GM04504 (cell line): ENCODE measurements around the gene ZNF3.
A peak's percentile ranks its signal among the peaks of the same experiment; 100 is the strongest.
"Not testable (repeated sequence)": the region's sequence is repeated elsewhere in the genome, so short reads cannot be mapped to it uniquely, and the experiment has no call there.

ENCODE experiments used
- DNase-seq: peaks from one replicate; pipeline ENCODE4 v3.0.0-alpha.2; 2012; ENCODE audit warnings: low read depth

ZNF3 gene

DNA sequence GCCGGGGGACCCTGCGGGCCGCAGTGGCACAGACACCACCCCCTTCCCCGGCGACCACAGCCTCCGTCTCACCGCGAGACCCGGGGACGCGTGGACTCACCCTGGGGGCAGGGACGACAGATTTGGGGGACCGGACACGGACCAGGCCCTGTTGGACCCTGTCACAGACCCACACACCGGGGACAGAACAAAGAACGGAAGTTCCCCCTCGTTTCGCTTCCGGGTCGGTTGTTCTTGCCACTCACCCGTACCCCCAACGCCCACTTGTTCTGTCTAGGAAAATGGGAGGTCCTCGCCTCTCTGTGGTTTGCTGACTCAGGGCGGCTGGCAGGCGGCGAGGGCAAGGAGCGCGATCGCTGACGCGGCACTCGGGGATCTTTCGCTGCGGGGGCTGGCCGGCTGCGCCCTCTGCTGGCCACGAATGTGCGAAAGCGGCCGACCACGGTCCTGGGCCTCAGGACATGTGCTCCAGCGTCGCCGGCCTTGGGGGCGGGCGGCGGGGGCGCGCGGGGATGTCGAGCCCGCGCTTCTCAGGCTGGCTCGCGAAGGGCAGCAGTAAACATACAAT, at the start of gene ZNF3:
ZNF3 (minus strand) TSS at position 189 of the 568 bp plus-strand sequence. CDS start 4,366 bp downstream, outside the sequence.
- peak; percentile 98 for DNase-seq

DNA sequence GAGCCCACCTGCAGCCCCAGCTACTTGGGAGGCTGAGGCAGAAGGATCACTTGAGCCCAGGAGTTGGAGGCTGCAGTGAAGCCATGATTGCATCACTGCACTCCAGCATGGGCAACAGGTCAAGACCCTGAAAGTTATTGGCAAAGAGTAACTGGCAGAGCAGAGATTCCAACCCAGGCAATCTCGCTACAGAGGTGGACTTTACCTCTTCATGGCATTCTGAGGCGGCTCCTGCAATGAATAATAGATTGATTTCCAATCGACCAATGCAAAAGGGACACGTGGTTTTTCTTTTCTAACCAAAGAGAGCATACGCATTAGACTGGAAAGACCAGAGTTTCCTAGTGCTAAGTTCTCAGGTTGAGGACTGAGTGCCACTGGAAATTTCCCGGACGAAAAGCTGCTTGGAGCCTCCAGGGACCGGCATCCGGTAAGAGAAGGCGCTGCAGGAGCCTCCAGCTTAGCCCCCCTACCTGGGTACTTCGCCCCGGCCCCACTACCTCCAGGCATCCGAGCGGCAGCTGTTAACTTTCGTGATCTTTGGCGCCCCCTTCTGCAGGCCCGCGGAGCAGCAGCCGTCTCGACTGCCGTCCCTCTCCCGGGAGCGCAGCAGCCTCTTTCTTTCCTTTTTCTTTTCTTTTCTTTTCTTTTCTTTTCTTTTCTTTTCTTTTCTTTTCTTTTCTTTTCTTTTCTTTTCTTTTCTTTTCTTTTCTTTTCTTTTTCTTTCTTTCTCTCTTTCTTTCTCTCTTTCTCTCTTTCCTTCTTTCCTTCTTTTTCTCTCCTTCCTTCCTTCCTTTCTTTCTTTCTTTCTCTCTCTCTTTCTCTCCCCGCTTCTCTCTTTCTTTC, 49.3 kb upstream of the ZNF3 start:
- DNase-seq, result no peak

DNA sequence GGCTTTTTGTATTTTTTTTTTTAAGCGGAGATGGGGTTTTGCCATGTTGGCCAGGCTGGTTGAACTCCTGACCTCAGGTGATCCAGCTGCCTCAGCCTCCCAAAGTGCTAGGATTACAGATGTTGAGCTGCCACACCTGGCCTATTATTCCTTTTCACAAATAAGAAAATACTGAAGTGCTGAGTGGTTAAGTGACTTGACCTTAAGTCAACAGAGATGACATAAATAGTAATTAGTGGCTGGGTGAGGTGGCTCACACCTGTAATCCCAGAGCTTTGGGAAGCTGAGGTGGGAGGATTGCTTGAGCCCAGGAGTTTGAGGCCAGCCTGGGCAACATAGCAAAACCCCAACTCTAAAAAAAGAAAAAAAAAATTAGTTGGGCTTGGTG, 48.7 kb upstream of the ZNF3 start:
- not testable (repeated sequence) for DNase-seq

DNA sequence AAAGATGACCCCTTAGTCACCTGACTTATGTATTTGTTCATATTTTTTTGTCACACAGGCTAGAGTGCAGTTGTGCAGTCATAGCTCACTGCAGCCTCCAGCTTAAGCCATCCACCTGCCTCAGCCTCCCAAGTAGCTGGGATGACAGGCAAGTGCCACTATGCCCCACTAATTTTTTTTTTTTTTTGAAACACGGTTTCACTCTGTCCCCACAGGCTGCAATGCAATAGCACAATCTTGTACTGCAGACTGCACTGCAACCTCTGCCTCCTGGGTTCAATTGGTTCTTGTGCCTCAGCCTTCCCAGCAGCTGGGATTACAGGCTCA, 47.1 kb upstream of the ZNF3 start:
- no peak for DNase-seq

DNA sequence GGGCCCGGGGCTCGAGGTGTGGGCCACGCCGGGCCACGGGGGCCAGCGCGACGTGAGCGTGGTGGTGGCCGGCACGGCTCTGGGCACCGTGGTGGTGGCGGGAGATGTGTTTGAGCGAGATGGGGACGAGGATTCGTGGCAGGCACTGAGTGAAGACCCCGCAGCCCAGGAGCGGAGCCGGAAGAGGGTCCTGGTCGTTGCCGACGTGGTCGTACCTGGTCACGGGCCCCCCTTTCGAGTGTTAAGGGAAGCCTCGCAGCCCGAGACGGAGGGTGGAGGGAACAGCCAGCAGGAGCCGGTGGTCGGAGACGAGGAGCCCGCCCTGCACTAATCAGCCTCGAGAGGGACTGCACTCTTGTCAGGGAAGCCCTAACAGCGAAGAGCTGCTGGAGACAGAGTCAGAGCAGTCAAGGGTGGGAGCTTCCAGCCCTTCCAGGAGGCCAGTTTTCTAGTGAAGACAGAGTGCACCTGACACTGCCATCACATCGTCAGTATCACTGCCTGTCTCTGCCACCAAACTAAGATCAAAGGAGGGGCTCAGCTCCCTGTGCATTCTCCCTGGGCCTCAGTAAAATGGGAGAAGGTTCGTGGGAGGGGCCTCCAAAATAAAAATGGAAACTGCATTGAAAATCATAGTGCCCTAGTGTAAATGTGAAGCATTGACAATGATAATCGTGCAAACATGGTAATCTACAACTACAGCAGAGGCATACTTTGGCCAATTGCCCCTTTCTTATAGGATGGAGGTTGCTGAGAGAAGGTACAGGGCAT, 46.5 kb upstream of the ZNF3 start:
- DNase-seq, result no peak

DNA sequence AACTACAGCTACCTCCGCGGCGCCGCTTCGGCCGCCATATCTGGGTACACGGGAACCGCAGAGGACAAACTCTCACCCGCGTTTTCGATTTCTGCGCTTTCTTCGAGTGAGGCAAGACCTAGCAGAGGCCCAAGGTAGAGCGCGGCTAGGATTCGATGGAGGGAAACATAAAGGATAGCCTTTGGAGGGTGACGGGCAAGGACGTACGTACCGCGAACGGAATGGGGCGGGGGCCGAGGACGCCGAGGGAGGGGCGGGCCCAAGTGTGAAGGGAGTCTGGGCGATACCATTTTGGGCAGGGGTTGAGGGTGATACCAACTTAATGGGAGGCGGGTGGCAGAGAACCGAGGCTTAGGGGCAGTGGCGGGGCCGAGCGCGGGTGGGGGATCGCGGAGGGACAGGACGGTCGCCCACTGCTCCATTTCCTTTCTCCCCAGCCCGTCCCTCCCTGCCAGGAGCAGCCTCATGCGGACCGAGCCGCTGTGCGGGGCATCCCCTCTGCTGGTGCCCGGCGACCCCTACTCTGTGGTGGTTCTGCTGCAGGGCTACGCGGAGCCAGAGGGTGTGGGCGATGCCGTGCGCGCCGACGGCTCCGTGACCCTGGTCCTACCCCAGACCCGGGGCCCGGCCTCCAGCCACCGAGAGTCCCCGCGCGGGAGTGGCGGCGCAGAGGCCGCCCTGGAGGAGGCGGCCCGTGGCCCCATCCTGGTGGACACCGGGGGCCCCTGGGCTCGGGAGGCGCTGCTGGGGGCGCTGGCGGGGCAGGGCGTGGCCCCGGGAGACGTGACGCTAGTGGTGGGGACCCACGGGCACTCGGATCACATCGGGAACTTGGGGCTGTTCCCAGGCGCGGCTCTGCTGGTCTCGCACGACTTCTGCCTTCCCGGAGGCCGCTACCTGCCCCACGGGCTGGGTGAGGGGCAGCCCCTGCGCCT, 45.7 kb upstream of the ZNF3 start, which contains the start of gene MBLAC1:
MBLAC1 (plus strand) TSS at position 37 of the 935 bp plus-strand sequence; CDS start at position 466, 429 bp downstream.
- peak; percentile 84 for DNase-seq

DNA sequence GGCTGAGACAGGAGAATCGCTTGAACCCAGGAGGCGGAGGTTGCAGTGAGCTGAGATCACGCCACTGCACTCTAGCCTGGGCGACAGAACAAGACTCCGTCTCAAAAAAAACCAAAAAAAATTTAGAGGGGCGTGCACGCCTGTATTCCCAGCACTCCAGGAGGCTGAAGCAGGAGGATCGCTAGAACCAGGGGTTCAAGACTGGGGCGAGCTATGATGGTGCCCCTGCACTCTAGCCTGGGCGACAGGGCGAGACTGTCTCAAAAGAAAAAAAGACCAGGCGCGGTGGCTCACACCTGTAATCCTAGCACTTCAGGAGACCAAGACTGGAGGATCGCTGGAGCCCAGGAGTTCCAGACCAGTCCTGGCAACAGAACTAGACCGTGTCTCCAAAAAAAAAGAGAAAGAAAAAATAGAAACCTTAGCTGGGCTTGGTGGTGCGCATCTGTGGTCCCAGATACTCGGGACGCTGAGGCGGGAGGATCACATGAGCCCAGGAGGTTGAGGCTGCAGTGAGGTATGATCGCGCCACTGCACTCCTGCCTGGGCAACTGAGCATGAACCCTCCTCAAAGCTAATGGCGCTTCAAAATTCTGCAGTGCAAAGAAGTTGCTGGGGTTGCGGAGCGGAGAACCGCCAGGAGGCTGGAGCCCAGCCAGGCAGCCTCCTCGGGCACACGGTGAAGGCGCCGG, 44.9 kb upstream of the ZNF3 start:
- no peak for DNase-seq

DNA sequence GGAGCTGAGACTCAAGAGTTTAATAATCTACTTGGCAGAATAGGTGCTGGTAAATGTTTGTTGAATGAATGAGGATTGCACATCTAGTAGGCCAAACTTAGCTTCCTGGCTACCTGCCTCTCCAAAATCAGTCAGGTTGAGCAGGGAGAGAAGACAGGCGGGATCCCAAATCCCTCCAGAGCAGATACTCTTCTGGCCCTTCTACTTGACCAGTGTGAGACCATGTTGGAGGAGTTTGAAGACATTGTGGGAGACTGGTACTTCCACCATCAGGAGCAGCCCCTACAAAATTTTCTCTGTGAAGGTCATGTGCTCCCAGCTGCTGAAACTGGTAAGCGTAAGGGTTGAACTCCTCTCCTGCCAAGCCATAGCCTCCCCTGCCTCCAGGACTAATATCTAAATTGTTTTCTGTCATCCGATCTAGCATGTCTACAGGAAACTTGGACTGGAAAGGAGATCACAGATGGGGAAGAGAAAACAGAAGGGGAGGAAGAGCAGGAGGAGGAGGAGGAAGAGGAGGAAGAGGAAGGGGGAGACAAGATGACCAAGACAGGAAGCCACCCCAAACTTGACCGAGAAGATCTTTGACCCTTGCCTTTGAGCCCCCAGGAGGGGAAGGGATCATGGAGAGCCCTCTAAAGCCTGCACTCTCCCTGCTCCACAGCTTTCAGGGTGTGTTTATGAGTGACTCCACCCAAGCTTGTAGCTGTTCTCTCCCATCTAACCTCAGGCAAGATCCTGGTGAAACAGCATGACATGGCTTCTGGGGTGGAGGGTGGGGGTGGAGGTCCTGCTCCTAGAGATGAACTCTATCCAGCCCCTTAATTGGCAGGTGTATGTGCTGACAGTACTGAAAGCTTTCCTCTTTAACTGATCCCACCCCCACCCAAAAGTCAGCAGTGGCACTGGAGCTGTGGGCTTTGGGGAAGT, 43.0 kb upstream of the ZNF3 start:
- DNase-seq, result no peak

DNA sequence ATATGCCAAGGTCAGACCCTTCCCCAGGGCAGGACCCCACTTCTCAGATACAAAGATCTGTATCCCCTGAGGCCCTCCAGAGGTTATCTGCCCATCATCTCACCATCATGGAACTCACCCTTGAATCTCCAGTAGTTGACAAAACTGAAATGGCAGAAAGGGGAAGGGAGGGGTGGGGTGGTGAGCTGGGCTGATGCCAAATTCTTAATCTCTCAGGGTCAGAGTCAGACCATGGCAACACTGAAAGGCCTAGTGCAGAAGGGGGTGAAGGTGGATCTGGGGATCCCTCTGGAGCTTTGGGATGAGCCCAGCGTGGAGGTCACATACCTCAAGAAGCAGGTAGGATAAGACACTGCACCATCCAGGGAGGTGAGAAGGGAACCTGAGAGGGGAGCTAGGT, 41.0 kb upstream of the ZNF3 start:
- DNase-seq, result no peak

DNA sequence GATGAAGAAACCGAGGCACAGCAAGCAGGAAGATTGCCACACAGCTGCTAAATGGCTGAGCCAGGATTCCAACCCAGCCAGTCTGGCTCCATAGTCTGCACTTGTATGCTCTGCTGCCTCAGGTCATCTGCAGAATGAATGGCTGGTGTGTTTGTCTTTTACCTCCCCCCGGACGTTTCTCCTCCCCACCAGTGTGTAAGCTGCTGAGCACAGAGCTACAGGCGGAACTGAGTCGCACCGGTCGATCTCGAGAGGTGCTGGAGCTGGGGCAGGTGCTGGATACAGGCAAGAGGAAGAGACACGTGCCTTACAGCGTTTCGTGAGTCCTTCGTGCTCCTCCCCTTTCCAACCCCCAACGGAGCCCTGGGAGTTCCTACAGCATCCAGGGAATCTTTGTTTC, 40.5 kb upstream of the ZNF3 start:
- no peak for DNase-seq

DNA sequence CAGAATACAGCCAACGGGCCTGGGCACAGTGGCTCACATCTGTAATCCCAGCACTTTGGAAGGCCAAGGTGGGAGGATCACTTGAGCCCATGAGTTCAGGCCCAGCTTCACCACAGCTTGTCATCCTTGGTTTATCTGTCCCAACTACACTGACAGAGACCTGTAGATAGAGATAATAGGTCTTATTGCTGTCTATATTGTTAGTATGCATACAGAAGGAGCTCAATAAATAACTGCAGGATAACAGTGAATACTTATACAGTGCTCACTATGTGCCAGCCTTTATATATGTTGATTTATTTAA, 39.2 kb upstream of the ZNF3 start:
- no peak for DNase-seq

DNA sequence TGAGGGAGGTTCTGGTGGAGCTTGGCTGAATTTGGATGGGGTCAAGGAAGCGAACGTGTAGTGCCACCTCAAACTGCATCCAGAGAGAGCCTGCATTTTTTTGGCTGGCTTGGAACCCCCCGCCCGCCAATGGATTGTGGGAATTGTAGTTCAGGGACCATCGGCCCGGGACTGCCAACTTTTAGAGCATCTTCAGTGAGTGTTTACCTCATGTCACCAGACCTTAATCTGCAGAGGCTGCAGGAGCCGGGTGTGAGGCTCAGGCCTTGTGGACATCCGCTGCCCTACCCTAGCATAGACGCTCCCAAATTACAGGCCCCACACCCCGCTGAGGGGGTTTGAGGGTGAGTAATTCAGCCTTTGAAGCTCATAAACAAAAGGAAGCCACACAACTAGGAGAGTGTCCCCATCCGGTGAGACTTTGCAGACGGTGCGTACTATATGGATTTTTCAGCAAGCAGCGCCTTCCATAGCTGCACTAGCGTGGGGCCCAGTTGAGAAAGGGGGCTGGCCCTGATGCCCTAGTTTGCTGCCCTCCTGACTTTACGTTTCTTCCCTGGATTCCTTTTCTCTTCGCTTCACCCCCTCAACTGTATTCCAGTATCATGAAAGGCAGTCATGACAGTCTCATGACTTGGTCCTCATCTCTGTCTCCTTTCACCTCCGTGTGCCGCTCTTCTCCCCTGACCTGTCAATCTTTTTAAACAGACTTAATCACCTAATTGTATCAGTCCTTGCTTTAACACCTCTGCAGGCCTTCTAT, 38.6 kb upstream of the ZNF3 start:
- DNase-seq, result peak; percentile 47

DNA sequence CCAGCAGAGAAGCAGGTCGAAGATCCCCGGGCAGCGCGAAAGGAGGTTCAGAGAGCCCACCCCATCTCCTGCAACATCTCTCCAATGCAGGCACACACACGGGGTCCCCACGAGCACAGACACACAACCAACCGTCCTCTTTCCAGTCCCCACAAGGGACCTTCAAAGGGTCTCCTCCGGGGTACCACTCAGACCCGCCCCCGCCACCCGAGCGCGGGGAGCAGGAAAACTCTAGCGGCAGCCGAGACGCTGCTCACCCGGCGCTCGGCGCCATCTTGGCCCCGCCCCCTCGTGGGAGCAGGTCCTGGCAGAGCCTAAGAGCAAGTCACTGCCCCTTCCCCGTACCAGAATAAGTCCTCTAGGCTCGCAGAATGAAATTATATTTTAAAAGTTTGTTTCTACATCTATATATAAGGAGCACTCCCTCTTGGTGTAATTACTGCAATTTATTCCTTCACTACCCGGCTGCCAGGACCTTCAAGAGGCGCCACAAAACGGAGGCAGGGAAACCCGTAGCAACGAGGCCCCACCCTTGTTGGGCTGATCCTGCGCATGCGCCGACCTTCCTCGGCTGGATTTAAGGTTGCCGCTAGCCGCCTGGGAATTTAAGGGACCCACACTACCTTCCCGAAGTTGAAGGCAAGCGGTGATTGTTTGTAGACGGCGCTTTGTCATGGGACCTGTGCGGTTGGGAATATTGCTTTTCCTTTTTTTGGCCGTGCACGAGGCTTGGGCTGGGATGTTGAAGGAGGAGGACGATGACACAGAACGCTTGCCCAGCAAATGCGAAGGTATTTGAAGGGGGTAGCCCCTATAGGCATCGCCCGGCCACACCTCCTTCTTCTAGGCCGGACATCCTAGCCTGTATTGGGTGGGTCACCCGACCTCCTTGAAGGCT, 37.8 kb upstream of the ZNF3 start, which contains the start of the genes CNPY4 and TAF6:
CNPY4 (plus strand) TSS at position 563 of the 898 bp plus-strand sequence; CDS start at position 674, 111 bp downstream.
TAF6 (minus strand) TSS at position 287 of the 898 bp plus-strand sequence. CDS start 5,149 bp downstream, outside the sequence.
- peak; percentile 88 for DNase-seq

DNA sequence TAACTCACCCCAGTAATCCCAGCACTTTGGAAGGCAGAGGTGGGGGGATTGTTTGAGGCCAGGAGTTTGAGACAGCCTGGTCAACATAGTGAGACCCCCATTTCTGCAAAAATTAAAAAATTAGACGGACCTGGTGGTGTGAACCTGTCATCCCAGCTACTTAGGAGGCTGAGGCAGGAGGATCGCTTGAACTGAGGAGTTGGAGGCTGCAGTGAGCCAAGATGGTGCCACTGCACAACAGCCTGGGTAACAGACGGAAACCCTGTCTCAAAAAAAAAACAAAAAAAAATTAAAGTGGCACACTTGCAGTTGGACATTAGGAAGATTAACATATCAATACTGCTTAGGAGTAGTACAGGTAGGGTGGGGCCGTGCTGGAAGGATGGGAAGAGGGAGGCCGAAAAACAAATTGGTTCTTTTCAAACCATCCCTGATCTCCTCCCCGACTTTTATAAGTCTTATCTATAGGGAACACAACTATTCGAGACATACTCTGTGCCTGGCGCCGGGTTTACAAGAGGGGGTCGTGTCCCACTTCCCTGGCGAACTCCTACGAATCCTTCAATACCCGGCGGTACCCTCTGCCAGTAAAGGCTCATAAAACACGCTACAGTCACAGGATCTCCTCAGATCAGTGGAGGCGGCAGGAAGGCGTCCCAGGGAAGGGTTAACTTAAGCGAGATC, 37.0 kb upstream of the ZNF3 start:
- DNase-seq, result no peak

DNA sequence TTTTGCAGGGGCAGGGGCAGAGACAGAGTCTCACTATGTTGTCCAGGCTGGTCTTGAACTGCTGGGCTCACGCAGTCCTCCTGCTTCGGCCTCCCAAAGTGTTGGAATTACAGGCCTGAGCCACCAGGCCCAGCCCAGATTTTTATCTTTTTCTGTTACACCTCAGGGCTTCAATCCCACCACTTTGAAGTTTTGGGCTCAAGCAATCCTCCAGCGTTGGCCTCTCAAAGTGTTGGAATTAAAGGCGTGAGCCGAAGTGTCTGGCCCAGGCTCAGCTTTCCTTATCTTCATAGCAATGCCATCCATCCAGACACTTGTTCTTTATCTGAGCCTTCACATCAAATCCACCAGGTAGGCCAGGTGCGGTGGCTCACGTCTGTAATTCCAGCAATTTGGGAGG, 33.5 kb upstream of the ZNF3 start:
- no peak for DNase-seq

DNA sequence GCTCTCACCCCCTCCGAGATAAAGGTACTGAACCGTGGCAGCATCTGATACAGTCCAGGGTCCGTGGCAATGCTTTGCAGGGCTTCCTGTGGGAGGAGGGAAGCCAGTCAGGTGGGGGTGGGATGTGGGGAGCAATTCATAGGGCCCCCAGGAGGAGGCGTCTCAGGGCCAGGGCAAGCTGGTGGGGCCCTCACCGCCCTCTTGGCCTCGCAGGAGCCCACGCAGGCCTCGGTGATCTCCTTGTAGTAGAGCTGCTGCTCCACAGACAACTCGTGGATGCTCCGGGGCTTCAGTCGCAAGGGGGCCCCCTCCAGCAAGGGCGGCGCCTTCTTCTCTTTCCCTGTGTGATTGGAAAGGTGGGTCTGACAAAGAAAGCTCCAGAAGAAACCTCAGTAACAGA, 30.4 kb upstream of the ZNF3 start:
- DNase-seq, result no peak

DNA sequence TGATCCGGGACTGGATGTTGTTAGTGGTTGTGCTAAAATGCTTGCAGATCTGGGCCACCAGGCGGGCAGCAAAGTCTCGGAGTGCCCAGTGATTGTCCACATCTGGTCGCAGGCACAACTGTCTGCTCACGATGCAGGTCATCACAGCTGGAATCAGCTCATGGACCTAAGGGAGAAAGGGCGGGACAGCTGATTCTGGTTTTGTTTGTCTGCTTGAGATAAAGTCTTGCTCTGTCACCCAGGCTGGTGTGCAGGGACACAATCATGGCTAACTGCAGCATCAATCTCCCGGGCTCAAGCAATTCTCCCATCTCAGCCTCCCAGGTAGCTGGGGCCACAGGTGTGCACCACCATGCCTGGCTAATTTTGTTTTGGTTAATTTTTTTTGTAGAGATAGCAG, 29.6 kb upstream of the ZNF3 start:
- DNase-seq, result no peak
